ENCODE data around the gene RALB.

RALB gene

DNA sequence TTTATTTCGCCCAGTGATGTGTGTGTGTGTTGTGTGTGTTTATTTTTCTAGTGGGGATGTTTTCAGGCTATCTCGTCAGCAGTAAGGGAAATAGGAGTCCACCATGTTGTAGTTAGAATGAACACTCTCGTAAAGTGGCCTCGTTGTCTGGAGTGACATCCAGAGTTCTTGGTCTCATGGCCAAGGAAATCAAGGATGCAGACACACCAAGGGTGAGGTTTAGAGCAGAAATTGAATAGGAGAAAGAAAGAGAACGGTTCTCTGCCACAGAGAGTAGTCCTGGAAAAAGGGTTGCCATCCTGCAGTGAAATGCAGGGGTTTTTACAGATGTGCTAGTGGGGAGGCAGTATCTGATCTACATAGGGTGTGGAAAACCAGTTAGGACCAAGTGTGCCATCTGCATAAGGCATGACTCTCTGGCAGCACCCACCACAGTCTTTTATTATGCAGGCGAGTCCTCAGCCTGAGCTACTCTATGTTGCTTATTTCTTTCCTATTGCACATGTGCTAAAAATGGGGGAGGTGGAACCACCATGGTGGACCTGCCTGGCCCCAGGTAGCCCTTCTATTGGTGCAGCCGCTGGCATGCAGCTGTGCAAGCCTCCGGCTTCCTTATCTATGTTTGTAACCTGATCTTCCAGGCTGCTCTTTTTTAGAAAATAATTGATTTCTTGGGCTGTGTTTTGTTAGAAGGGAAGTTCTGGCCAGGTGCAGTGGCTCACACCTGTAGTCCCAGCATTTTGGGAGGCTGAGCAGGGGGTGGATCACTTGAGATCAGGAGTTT, 23.2 kb downstream of the RALB start:
- no peaks in the 10 kb centered on the region for H3K4me1 ChIP-seq (ENCODE audit: control insufficient read depth, low read length)
- no peak overlapping the region for H3K27ac ChIP-seq (ENCODE audit: low read depth, low read length)
- H3K79me2 ChIP-seq (ENCODE audit: control insufficient read depth, low read length), result no peaks in the 10 kb centered on the region
- TF ChIP-seq, protein P1, sequence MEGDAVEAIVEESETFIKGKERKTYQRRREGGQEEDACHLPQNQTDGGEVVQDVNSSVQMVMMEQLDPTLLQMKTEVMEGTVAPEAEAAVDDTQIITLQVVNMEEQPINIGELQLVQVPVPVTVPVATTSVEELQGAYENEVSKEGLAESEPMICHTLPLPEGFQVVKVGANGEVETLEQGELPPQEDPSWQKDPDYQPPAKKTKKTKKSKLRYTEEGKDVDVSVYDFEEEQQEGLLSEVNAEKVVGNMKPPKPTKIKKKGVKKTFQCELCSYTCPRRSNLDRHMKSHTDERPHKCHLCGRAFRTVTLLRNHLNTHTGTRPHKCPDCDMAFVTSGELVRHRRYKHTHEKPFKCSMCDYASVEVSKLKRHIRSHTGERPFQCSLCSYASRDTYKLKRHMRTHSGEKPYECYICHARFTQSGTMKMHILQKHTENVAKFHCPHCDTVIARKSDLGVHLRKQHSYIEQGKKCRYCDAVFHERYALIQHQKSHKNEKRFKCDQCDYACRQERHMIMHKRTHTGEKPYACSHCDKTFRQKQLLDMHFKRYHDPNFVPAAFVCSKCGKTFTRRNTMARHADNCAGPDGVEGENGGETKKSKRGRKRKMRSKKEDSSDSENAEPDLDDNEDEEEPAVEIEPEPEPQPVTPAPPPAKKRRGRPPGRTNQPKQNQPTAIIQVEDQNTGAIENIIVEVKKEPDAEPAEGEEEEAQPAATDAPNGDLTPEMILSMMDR (IDR thresholded peaks at IDR 0.05; ENCODE audit: low read depth, low read length, poor library complexity, severe bottlenecking), result no peak
- no peak for TF ChIP-seq EZH2phosphoT487 (IDR thresholded peaks at IDR 0.05; ENCODE audit: borderline replicate concordance, low read length)
- no peaks in the 10 kb centered on the region for H3F3A ChIP-seq (ENCODE audit: control insufficient read depth, insufficient read depth)
- peaks cover 6% of the 10 kb centered on the region for H3K9me3 ChIP-seq (ENCODE audit: control insufficient read depth, insufficient read depth, low read length)
- no peaks in the 10 kb centered on the region for H3K27me3 ChIP-seq (ENCODE audit: control insufficient read depth, low read length)
- H3K36me3 ChIP-seq (ENCODE audit: control insufficient read depth, low read length), result no peaks in the 10 kb centered on the region
- no peak overlapping the region for H3K4me3 ChIP-seq (ENCODE audit: low read length)
- H3K4me2 ChIP-seq (ENCODE audit: low read length), result no peak overlapping the region
- H4K20me1 ChIP-seq (ENCODE audit: control insufficient read depth, insufficient read depth, low read depth, low read length), result no peaks in the 10 kb centered on the region
- H3K9me2 ChIP-seq (replicated peaks; ENCODE audit: control insufficient read depth, low read length), result no peaks in the 10 kb centered on the region

- Histone ChIP-seq H3K9me3 (ENCODE audit: control insufficient read depth, insufficient read depth, low read length) (peaks cover 6% of the 10 kb centered on the region), H3K9me2 (replicated peaks; ENCODE audit: control insufficient read depth, low read length) (no peaks in the 10 kb centered on the region), H3K79me2 (ENCODE audit: control insufficient read depth, low read length) (no peaks in the 10 kb centered on the region), H3K4me3 (ENCODE audit: low read length) (no peak overlapping the region), H3F3A (ENCODE audit: control insufficient read depth, insufficient read depth) (no peaks in the 10 kb centered on the region), H3K4me2 (ENCODE audit: low read length) (no peak overlapping the region), H4K20me1 (ENCODE audit: control insufficient read depth, insufficient read depth, low read depth, low read length) (no peaks in the 10 kb centered on the region), H3K27me3 (ENCODE audit: control insufficient read depth, low read length) (no peaks in the 10 kb centered on the region), H3K36me3 (ENCODE audit: control insufficient read depth, low read length) (no peaks in the 10 kb centered on the region), H3K4me1 (ENCODE audit: control insufficient read depth, low read length) (no peaks in the 10 kb centered on the region), H3K27ac (ENCODE audit: low read depth, low read length) (no peak overlapping the region)
- TF ChIP-seq EZH2phosphoT487 (IDR thresholded peaks at IDR 0.05; ENCODE audit: borderline replicate concordance, low read length), result no peak
- TF ChIP-seq, protein P1 (IDR thresholded peaks at IDR 0.05; ENCODE audit: low read depth, low read length, poor library complexity, severe bottlenecking), result no peak
These were observed 25.0 kb downstream of the RALB start for GRCh38 chr2:120277505-120278205.

GRCh38 chr2:120278901-120279300, 26.2 kb downstream of the RALB start:
- H3K27me3 ChIP-seq (ENCODE audit: control insufficient read depth, low read length), result no peaks in the 10 kb centered on the region
- no peaks in the 10 kb centered on the region for H3K9me2 ChIP-seq (replicated peaks; ENCODE audit: control insufficient read depth, low read length)
- H3K4me1 ChIP-seq (ENCODE audit: control insufficient read depth, low read length), result no peaks in the 10 kb centered on the region
- H3K36me3 ChIP-seq (ENCODE audit: control insufficient read depth, low read length), result no peaks in the 10 kb centered on the region
- H3K4me3 ChIP-seq (ENCODE audit: low read length), result no peak overlapping the region
- H3F3A ChIP-seq (ENCODE audit: control insufficient read depth, insufficient read depth), result no peaks in the 10 kb centered on the region
- H3K27ac ChIP-seq (ENCODE audit: low read depth, low read length), result no peak overlapping the region
- TF ChIP-seq, protein P1 (IDR thresholded peaks at IDR 0.05; ENCODE audit: low read depth, low read length, poor library complexity, severe bottlenecking), result no peak
- no peak for TF ChIP-seq EZH2phosphoT487 (IDR thresholded peaks at IDR 0.05; ENCODE audit: borderline replicate concordance, low read length)
- H3K9me3 ChIP-seq (ENCODE audit: control insufficient read depth, insufficient read depth, low read length), result peaks cover 6% of the 10 kb centered on the region
- no peaks in the 10 kb centered on the region for H4K20me1 ChIP-seq (ENCODE audit: control insufficient read depth, insufficient read depth, low read depth, low read length)
- H3K4me2 ChIP-seq (ENCODE audit: low read length), result no peak overlapping the region
- H3K79me2 ChIP-seq (ENCODE audit: control insufficient read depth, low read length), result no peaks in the 10 kb centered on the region
